Right lobe of liver (tissue), 4 donors: ENCODE data around the gene RIPK3.

ENCODE experiments used
- CTCF ChIP-seq, 4 donors: fragments of 200-600 bp in 3 of 4; fragments of 450-650 bp in 1 of 4; IDR thresholded peaks; one replicate each; pipeline versions ENCODE4 v1.5.1 to v1.8.0; 2016 to 2022; ENCODE audit warnings: antibody characterized with exemption in 4 of 4, mild to moderate bottlenecking in 2 of 4
- POLR2A ChIP-seq: fragments of 450-650 bp; IDR thresholded peaks from one replicate; pipeline ENCODE4 v1.6.1; 2017; ENCODE audit warnings: antibody characterized with exemption, mild to moderate bottlenecking
- donor health status: DM: no; HTN: no; CAD: no.
- donor health status: DM: no; HTN: no; CAD: no.
- donor health status: DM: no; HTN: yes; CAD: no.

- TF ChIP-seq POLR2A (no peak), CTCF (IDR thresholded peaks at IDR 0.05) (no peak)
Observed at GRCh38 chr14:24322672-24323071, 17.1 kb downstream of the RIPK3 start.
